Measurements from ENCODE around the gene PARD6B.
"Not testable (repeated sequence)": the region's sequence is repeated elsewhere in the genome, so short reads cannot be mapped to it uniquely, and the experiment has no call there.

DNA sequence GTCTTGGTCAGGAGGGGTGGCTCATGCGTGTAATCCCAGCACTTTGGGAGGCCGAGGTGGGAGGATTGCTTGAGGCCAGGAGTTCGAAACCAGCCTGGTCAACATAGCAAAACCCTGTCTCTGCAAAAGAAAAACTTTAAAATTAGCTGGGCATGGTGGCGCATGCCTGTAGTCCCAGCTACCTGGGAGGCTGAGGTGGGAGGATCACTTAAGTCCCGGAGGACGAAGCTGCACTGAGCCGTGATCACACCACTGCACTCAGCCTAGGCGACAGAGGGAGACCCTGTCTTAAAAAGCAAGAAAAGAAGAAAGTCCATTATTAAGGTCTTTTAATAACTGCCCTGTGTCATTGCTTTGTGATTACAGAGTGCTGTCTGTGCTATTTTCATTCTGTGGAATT is 47.6 kb downstream of the PARD6B start:
- TF ChIP-seq, protein P1, sequence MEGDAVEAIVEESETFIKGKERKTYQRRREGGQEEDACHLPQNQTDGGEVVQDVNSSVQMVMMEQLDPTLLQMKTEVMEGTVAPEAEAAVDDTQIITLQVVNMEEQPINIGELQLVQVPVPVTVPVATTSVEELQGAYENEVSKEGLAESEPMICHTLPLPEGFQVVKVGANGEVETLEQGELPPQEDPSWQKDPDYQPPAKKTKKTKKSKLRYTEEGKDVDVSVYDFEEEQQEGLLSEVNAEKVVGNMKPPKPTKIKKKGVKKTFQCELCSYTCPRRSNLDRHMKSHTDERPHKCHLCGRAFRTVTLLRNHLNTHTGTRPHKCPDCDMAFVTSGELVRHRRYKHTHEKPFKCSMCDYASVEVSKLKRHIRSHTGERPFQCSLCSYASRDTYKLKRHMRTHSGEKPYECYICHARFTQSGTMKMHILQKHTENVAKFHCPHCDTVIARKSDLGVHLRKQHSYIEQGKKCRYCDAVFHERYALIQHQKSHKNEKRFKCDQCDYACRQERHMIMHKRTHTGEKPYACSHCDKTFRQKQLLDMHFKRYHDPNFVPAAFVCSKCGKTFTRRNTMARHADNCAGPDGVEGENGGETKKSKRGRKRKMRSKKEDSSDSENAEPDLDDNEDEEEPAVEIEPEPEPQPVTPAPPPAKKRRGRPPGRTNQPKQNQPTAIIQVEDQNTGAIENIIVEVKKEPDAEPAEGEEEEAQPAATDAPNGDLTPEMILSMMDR (IDR thresholded peaks at IDR 0.05), result not testable (repeated sequence)
- not testable (repeated sequence) for TF ChIP-seq EZH2, EZH2phosphoT487 (IDR thresholded peaks at IDR 0.05)
